HL-60 (cell line): ENCODE data around the gene MCCC2.

Experiments
- CTCF ChIP-seq: IDR thresholded peaks from one replicate; pipeline ENCODE4 v1.5.1; 2011; ENCODE audit warnings: low read length, control low read depth, inconsistent platforms; ENCODE audit not compliant: insufficient read depth
- GABPA ChIP-seq: IDR thresholded peaks from 2 replicates; pipeline ENCODE4 v1.6.1; 2012; ENCODE audit warnings: low read depth
- POLR2AphosphoS5 ChIP-seq: IDR thresholded peaks from 2 replicates; pipeline ENCODE4 v1.6.1; 2012; ENCODE audit warnings: low read depth
- REST ChIP-seq: IDR thresholded peaks from 2 replicates; pipeline ENCODE4 v1.6.1; 2012; ENCODE audit warnings: low read depth; ENCODE audit not compliant: insufficient replicate concordance
- SPI1 ChIP-seq: IDR thresholded peaks from 2 replicates; pipeline ENCODE4 v1.6.1; 2012; ENCODE audit warnings: low read depth, mild to moderate bottlenecking, borderline replicate concordance

GRCh38 chr5:71615809-71616208 is 28.7 kb downstream of the MCCC2 start:
- no peak for TF ChIP-seq CTCF
- TF ChIP-seq REST = no peak
- no peak for TF ChIP-seq POLR2AphosphoS5
- no peak for TF ChIP-seq GABPA
- TF ChIP-seq SPI1 = no peak
